SK-N-MC (cell line): Measurements from ENCODE around the gene KIAA2012.

ENCODE experiments used
- EZH2 ChIP-seq: fragments of 200-600 bp; sonication (generic); IDR thresholded peaks from one replicate; pipeline ENCODE4 v1.6.1; 2017; ENCODE audit warnings: antibody characterized with exemption
- POLR2AphosphoS5 ChIP-seq: IDR thresholded peaks from 2 replicates; pipeline ENCODE4 v1.6.1; 2012; ENCODE audit warnings: mild to moderate bottlenecking, low read depth, low read length, borderline replicate concordance

DNA sequence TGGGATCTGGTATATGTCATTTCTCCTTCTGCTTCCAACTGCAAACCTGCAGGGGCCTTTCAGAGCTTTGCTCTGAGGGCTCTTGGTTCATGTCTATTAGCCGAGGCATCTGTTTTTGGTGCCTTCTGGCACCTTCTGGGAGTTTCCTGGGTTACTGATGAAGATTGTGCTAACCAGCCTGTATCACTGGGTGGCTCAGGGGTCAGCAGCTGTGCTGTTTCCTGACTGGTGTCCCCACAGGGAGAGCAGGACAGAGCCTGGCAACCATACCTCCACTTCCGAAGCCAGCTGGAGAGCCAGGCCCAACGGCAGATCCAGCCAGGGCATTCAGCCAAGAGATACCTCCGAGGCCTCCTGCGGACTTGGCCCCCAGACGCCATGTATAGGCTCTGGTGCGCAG lies 17.5 kb downstream of the KIAA2012 start:
- no peak for TF ChIP-seq POLR2AphosphoS5
- no peak for TF ChIP-seq EZH2
